GM18861 (cell line): ENCODE measurements around the gene PCP4.

Source experiments
- ATAC-seq: cut with Tn5 transposase; IDR thresholded peaks from one replicate; pipeline ENCODE4 v1.9.1; 2021; ENCODE audit not compliant: unreplicated experiment

The PCP4 gene

DNA sequence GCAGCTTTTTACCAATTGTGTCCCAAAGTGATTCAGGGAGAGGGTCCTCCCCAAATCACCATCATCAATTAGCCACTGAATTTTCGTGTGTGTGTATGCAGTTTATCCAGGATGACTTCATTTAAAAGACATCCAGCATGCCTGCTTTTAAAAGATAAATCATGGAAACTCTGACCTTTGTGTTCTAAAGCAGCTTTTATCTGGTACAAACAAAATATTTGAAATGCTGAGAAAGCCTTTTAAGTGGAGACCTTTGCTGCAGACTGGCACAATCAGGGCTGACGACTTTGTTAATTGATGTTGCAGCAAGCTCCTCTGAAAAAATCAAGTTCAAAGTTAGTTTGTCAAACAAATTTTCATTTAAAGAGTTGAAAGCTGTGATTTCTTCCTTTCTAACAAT, 104.7 kb downstream of the PCP4 start:
- no peak for ATAC-seq

DNA sequence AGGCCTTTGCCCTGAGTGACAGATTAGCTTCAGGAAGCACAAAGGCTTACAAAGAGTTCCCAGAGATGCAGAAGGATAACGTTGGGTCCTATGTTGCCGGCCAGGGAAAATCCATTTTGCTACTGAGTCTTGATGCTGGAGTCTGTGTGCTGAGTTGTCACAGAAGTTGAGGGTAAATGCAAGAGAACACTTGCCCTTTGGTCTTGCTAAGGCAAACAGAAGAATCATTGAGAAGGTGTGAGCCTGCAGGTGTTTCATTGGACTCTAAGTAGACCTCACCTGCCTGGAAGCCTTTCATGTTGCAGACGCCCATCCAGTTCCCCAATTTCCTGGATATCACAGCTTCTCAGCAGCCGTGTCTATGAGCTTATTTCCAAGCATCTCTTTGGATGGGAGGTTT, 105.2 kb downstream of the PCP4 start:
- no peak for ATAC-seq

DNA sequence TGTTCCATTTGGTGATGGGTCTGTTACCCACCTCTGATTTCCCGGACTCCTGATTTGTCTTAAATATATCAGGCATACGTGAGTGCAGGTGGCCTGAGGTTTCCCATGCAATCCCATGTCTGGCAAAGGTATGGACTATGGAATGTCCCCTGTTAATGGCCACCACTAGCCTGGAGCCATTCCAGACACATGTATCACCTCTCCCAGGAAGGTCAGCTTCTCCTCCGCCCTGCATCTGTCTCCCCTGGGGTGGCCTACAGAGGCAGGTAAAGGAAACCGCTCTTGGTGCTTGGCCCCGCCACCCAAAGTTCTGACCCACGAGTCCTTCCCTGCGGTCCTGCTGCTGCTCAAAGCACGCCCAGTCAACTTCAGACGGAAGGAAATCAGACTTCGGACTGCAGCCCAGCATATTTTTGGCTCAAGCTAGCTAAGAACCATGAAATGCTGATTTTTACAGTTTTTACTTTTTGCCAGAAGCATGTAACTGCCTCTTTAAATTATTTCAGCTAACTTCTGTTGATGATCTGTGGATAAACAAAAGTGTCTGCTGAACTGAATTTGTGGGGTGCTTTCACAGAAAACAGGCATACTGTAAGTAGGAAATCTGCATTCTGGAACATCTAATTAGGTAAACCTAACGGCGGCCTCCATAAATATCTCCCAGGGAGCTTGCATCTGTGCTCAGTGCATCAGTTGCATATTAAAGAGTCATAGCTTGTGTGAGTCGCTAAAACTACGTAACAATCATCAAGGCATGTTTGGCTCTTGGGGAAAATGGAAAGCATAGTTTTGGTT, 105.9 kb downstream of the PCP4 start:
- ATAC-seq: no peak

DNA sequence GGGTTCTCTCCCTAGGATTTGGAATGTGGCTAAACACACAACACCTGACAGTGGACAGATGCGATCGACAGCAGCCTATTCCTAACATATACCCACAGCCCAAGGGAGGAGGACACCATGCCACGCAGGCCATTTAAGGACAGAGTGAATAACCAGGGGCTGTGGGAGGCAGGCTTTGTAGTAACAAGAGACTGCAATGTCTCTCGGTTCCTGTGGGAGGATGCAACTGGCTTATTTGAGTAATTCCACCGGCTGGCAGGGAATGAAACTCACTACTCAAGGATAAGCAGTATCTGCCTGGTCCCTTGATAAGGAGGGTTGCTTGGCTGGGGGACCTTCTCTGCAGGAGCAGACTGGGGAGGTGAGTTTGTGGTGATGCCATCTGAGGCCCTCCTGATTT, 109.6 kb downstream of the PCP4 start:
- no peak for ATAC-seq
